Measurements from ENCODE around the gene C19orf25. TPM values are rescaled to one million over a fixed set of nuclear protein-coding genes. Genes with fewer than 3 reads are reported as not detected.

The C19orf25 gene
- polyA plus RNA-seq, 1 donor from 2014 or later, result 80.2 TPM

- H2AFZ ChIP-seq (ENCODE audit: low read depth, low read length), result no peak overlapping the region
- no peaks in the 10 kb centered on the region for H3K9me2 ChIP-seq (ENCODE audit: insufficient read depth, low read length)
- no peak overlapping the region for H3K4me2 ChIP-seq (ENCODE audit: low read length)
These were observed 5.0 kb upstream of the C19orf25 start for GRCh38 chr19:1483979-1484428.

More at GRCh38 chr19:1483979-1484428, 5.0 kb upstream of the C19orf25 start:
- no peaks in the 10 kb centered on the region for H3K79me2 ChIP-seq (replicated peaks; ENCODE audit: insufficient read depth, low read length)
- no peak for TF ChIP-seq REST (IDR thresholded peaks at IDR 0.05; ENCODE audit: borderline replicate concordance)
- no peak for TF ChIP-seq MXI1 (conservative IDR thresholded peaks at IDR 0.05; ENCODE audit: poor library complexity, severe bottlenecking)
- no peak for TF ChIP-seq POLR2AphosphoS5 (IDR thresholded peaks at IDR 0.05)
- TF ChIP-seq TAF1 (IDR thresholded peaks at IDR 0.05; ENCODE audit: low read depth), result no peak
- no peak for TF ChIP-seq EZH2 (IDR thresholded peaks at IDR 0.05; ENCODE audit: borderline replicate concordance, insufficient read depth, low read length, poor library complexity, severe bottlenecking)
- no peak for TF ChIP-seq EP300 (conservative IDR thresholded peaks at IDR 0.05; ENCODE audit: poor library complexity, severe bottlenecking)
- TF ChIP-seq RAD21 (conservative IDR thresholded peaks at IDR 0.05), result no peak
- TF ChIP-seq SMC3 (conservative IDR thresholded peaks at IDR 0.05; ENCODE audit: poor library complexity), result no peak
- TF ChIP-seq CTCF (IDR thresholded peaks at IDR 0.05; ENCODE audit: poor library complexity, severe bottlenecking), result no peak
- no peak overlapping the region for H3K4me3 ChIP-seq (ENCODE audit: low read length)
- no peaks in the 10 kb centered on the region for H3K27me3 ChIP-seq (ENCODE audit: insufficient read depth, low read depth, low read length)
- H3K9ac ChIP-seq (ENCODE audit: low read length), result no peak overlapping the region
- H3K27ac ChIP-seq (ENCODE audit: low read length), result no peak overlapping the region
- no peaks in the 10 kb centered on the region for H3K9me3 ChIP-seq (ENCODE audit: low read length)
- H4K20me1 ChIP-seq (ENCODE audit: insufficient read depth), result no peaks in the 10 kb centered on the region
- H3K36me3 ChIP-seq (ENCODE audit: insufficient read depth, low read length), result no peaks in the 10 kb centered on the region
- H3F3A ChIP-seq (ENCODE audit: insufficient read depth, low read length, poor library complexity, severe bottlenecking), result no peaks in the 10 kb centered on the region
